ENCODE data around the gene PLEKHA7.

GRCh38 chr11:16814410-16815046 lies 199.7 kb downstream of the PLEKHA7 start:
- TF ChIP-seq CTCF (IDR thresholded peaks at IDR 0.05) (no peak), POLR2A (IDR thresholded peaks at IDR 0.05) (no peak)
